Measurements from ENCODE around the gene CARD11.

GRCh38 chr7:2950578-2950977, 93.1 kb downstream of the CARD11 start:
- TF ChIP-seq CTCF (conservative IDR thresholded peaks at IDR 0.05) (no peak), ZFX (IDR thresholded peaks at IDR 0.05) (no peak)
